Psoas muscle (tissue), 8 donors: ENCODE measurements around the gene HELZ2. TPM values are rescaled to one million over a fixed set of nuclear protein-coding genes. Genes with fewer than 3 reads are reported as not detected.

Experiments used
- ATAC-seq, 4 donors: fragments of 200-7000 bp; cut with Tn5 transposase; one replicate each; pipeline ENCODE4 v1.9.1; 2020; ENCODE audit warnings: moderate library complexity in 3 of 4, mild to moderate bottlenecking in 2 of 4
- DNase-seq, 2 donors: peaks; one replicate each; pipeline ENCODE4 v3.0.0-alpha.2; 2020
- H3K27ac ChIP-seq: fragments of 200-600 bp; one replicate; pipeline ENCODE4 v1.8.0; 2022
- H3K27me3 ChIP-seq, 3 donors: fragments of 200-600 bp in 1 of 3; one replicate each; pipeline versions ENCODE4 v1.6.1 to v1.8.0; 2013 to 2022; ENCODE audit warnings: low read length in 2 of 3, mild to moderate bottlenecking in 2 of 3, moderate library complexity in 1 of 3; ENCODE audit not compliant: insufficient read depth in 3 of 3
- H3K36me3 ChIP-seq, 2 donors: fragments of 200-600 bp in 1 of 2; one replicate each; pipeline versions ENCODE4 v1.6.1 to v1.8.0; 2013 to 2022; ENCODE audit warnings: low read depth in 1 of 2, mild to moderate bottlenecking in 1 of 2, moderate library complexity in 1 of 2; ENCODE audit not compliant: insufficient read depth in 1 of 2
- H3K4me1 ChIP-seq: fragments of 200-600 bp; one replicate; pipeline ENCODE4 v1.8.0; 2022
- H3K4me3 ChIP-seq: fragments of 200-600 bp; one replicate; pipeline ENCODE4 v1.8.0; 2022; ENCODE audit warnings: mild to moderate bottlenecking
- H3K9me3 ChIP-seq: fragments of 200-600 bp; one replicate; pipeline ENCODE4 v1.8.0; 2022
- CTCF ChIP-seq: fragments of 200-600 bp; IDR thresholded peaks from one replicate; pipeline ENCODE4 v1.8.0; 2022; ENCODE audit warnings: antibody characterized with exemption
- WGBS, 3 donors: extraction: QIAGEN DNeasy Blood & Tissue Kit; methylation state at CpG; one replicate each; pipeline versions ENCODE4 v1.1.6 to v1.1.7; 2013; 5-methylcytosine and 5-hydroxymethylcytosine counted together
- intact Hi-C, 2 donors: fragments of 100-400 bp; cut with DNase I; formaldehyde crosslinking; loops; one replicate each; pipeline versions ENCODE4 v1.11.0 to v1.14.2; 2022
- polyA plus RNA-seq, 3 donors: library from polyadenylated mRNA; stranded (reverse); fragments of 200-250 nt; gene quantifications; one replicate each; pipeline ENCODE4 v1.2.3, GENCODE V29; 2013
- total RNA-seq, 4 donors: library from RNA; stranded (reverse); fragmentation: NEBNext Ultra II Directional in 2 of 4; extraction: Animal tissue kit (Norgen Biotek cat#: 25700) in 2 of 4; gene quantifications; one replicate each; pipeline versions ENCODE4 v1.2.1 to v1.2.4, GENCODE V29; 2021 to 2023
- donor health status: healthy with polysubstance abuse.
- donor health status: DM: no; HTN: no; CAD: no; lungs with moderate emphysema.
- donor health status: Bipolar disorder and iron deficiency.
- donor health status: healthy.
- donor health status: DM: yes; HTN: yes; CAD: no.
- donor health status: DM: no; HTN: no; CAD: no.
- donor health status: DM: no; HTN: no; CAD: no.
- donor health status: DM: yes; HTN: yes; CAD: no.

The HELZ2 gene
- total and polyA plus RNA-seq, 7 donors: 0.82 to 8.0 (median 3.5) TPM

DNA sequence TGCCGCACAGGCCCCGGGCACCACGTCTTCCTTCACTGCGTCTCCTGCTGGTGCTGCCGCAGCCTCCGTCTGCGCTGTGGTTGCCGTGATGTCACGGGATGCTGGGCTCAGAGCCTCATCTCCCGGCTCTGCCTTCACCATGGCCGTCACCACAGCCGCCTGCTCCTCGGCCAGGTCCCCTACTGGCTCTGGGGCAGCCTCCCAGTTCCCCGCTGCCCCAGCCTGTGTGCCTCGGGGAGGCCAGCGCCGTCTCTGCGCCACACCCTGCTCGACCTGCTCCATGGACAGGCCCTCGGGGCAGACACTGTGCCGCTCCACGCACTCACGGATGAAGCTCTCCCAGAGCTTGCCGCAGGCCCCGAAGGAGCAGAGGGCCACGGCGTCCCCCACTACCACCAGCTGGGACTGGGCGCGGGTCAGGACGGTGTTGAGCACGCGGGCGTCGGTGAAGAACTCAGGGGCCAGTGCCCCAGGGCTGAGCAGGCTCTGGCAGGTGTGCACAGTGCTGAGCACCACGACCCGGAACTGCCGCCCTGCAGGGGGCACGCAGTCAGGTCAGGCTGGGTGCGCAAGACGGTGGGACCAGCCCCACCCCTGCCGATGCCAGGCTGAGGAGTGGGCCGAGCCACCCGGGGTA lies 8.2 kb downstream of the HELZ2 start:
- Histone ChIP-seq H3K4me1 (no peaks in the 10 kb centered on the region), H3K9me3 (no peaks in the 10 kb centered on the region), H3K4me3 (no peak overlapping the region), H3K27me3 (peaks cover 0 to 16% (median 0%) of the 10 kb centered on the region in 3 donors), H3K36me3 (peaks cover 0 to 8% of the 10 kb centered on the region in 2 donors), H3K27ac (no peak overlapping the region)
- 89 to 91% (median 91%) methylated on average over 41 to 43 of the region's 43 CpGs for WGBS, 3 donors
- intact Hi-C loops: no loop called here
- no peak for TF ChIP-seq CTCF
- no peak for DNase-seq
- ATAC-seq: no peak

DNA sequence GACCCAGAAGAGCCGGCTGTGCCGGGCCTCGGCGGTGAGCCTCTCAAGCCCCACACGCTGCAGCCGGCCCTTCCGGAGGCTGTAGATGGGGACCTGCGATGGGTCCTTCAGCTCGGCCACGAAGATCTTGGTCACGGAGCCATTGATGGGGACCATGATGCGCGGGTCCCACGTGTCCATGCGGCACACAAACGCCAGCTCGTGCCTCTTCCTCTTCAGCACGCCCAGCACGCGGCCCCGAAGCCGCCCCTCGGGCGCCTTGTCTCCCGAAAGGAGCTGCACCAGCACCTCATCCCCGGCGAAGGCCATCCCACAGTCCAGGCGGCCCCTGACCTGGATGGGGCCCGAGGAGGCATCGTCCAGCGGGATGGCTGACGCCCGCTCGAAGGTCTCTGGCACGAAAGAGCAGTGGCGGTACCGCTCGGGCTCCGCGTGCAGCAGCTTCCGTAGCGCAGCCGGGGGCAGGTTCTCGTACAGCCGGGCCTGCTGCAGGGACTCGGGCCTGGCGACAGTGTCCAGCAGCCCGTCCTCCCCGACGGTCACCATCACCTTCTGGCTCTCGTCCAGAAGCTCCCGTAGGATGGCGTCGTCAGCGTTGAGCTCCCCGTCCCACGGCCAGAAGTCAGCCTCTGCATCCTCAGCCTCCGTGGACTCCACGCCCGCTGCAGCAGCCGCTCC lies 8.9 kb downstream of the HELZ2 start:
- no peak for TF ChIP-seq CTCF
- H3K27me3 ChIP-seq: peaks cover 0 to 16% (median 0%) of the 10 kb centered on the region in 3 donors

DNA sequence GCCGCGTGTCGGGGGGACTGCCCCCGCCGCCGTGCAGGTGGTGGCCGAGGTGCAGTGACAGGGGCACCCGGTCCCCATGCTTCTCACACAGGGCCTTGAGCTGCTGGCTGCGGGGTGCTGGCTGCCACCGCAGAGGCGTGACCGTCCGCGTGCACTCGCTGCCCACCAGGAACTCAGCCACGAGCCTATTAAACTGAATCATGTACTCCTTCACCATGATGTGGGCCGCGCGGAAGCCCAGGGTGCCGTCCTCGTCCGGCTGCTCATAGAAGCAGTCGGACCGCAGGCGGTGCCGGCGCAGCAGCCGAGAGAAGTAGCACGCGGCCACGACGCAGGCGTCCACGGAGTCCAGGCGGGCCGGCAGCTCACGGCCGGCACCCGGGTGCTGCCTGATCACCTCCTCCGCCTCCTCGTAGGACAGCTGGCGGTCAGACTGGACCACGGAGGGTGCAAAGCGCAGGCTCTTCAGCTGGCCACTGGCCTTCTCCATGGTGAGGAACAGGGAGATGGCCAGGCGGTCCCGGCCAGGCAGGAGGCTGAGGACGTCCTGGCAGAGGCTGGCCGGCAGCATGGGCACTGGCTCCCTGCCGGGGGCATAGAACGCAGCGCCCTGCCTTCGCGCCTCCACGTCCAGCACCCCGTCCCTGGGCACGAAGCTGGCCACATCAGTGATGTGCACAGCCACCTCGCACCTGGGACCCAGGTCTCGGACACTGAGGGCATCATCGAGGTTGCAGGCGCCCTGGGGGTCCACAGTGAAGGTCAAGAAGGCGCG lies 9.8 kb downstream of the HELZ2 start:
- TF ChIP-seq CTCF: no peak
- no peak for ATAC-seq
- Histone ChIP-seq H3K4me1 (no peaks in the 10 kb centered on the region), H3K9me3 (no peaks in the 10 kb centered on the region), H3K27me3 (peaks cover 0 to 10% (median 0%) of the 10 kb centered on the region in 3 donors), H3K27ac (no peak overlapping the region), H3K36me3 (peaks cover 0 to 15% of the 10 kb centered on the region in 2 donors), H3K4me3 (no peak overlapping the region)
- no peak for DNase-seq
- WGBS, 3 donors: 93 to 95% (median 94%) methylated on average over 51 to 62 of the region's 62 CpGs
- intact Hi-C loops: no loop called here

More for the DNA sequence above, 8.9 kb downstream of the HELZ2 start:
- no peak overlapping the region for H3K4me3 ChIP-seq
- H3K36me3 ChIP-seq: peaks cover 0 to 15% of the 10 kb centered on the region in 2 donors
- 93 to 95% (median 94%) methylated on average over 54 to 61 of the region's 61 CpGs for WGBS, 3 donors
- no peak for ATAC-seq
- no peaks in the 10 kb centered on the region for H3K9me3 ChIP-seq
- H3K27ac ChIP-seq: no peak overlapping the region
- DNase-seq: no peak
- H3K4me1 ChIP-seq: no peaks in the 10 kb centered on the region
- intact Hi-C loops: no loop called here

- H3K27ac ChIP-seq: no peak overlapping the region
- H3K27me3 ChIP-seq: peaks cover 0 to 5% (median 0%) of the 10 kb centered on the region in 3 donors
- no peak for TF ChIP-seq CTCF
- no peak overlapping the region for H3K4me3 ChIP-seq
- H3K36me3 ChIP-seq: peaks cover 0 to 18% of the 10 kb centered on the region in 2 donors
- ATAC-seq (no peak), DNase-seq (no peak)
- no peaks in the 10 kb centered on the region for H3K9me3 ChIP-seq
- intact Hi-C loops: no loop called here
- no peaks in the 10 kb centered on the region for H3K4me1 ChIP-seq
- 92 to 94% (median 93%) methylated on average over 43 to 55 of the region's 55 CpGs for WGBS, 3 donors
Measured at GRCh38 chr20:63563225-63563935, 10.7 kb downstream of the HELZ2 start.
